CD4-positive, alpha-beta memory T cell (primary cell): Measurements from ENCODE around the gene MRPL53. TPM values are rescaled to one million over a fixed set of nuclear protein-coding genes. Genes with fewer than 3 reads are reported as not detected.

Experiments used
- CTCF ChIA-PET: fragments of 350-600 bp; sonication (Branson Sonifier 250); formaldehyde crosslinking; loops from one replicate; lab custom pipeline; 2021; ENCODE audit warnings: inconsistent platforms; ENCODE audit not compliant: partially characterized antibody; lab: Charles Lee
- POLR2A ChIA-PET: fragments of 350-600 bp; sonication (Branson Sonifier 250); formaldehyde crosslinking; loops from one replicate; lab custom pipeline; 2021; ENCODE audit not compliant: partially characterized antibody; lab: Charles Lee
- DNase-seq, 5 donors: peaks; one replicate each; pipeline versions ENCODE4 v3.0.0 to v3.0.0-alpha.2; 2020 to 2022; ENCODE audit warnings: mixed read lengths in 1 of 5
- H3K27ac ChIP-seq: one replicate; pipeline ENCODE4 v1.7.0; 2013; ENCODE audit warnings: low read depth, low read length
- H3K27me3 ChIP-seq: 2 replicates; pipeline ENCODE4 v1.7.0; 2013; ENCODE audit warnings: mild to moderate bottlenecking, low read length, moderate library complexity; ENCODE audit not compliant: insufficient read depth
- H3K36me3 ChIP-seq: 2 replicates; pipeline ENCODE4 v1.7.0; 2013; ENCODE audit warnings: mild to moderate bottlenecking, low read length, moderate library complexity; ENCODE audit not compliant: insufficient read depth
- H3K4me1 ChIP-seq: 2 replicates; pipeline ENCODE4 v1.7.0; 2013; ENCODE audit warnings: mild to moderate bottlenecking, low read length, moderate library complexity; ENCODE audit not compliant: insufficient read depth
- H3K4me3 ChIP-seq, 2 donors: one replicate each; pipeline ENCODE4 v1.7.0; 2013; ENCODE audit warnings: low read length in 2 of 2, mild to moderate bottlenecking in 1 of 2
- H3K9me3 ChIP-seq, 2 donors: one replicate each; pipeline ENCODE4 v1.7.0; 2013; ENCODE audit warnings: low read length in 2 of 2, control low read depth in 1 of 2; ENCODE audit not compliant: control insufficient read depth in 1 of 2
- H3K27ac Mint-ChIP-seq, 7 donors: one replicate each; pipeline ENCODE4 v1.8.0; 2020 to 2021; ENCODE audit warnings: mixed read lengths in 7 of 7, mild to moderate bottlenecking in 6 of 7, inconsistent platforms in 3 of 7, moderate library complexity in 3 of 7
- H3K27me3 Mint-ChIP-seq, 2 donors: one replicate each; pipeline ENCODE4 v1.8.0; 2020 to 2021; ENCODE audit warnings: mixed read lengths in 2 of 2
- H3K36me3 Mint-ChIP-seq, 2 donors: one replicate each; pipeline ENCODE4 v1.8.0; 2020 to 2021; ENCODE audit warnings: mixed read lengths in 2 of 2, inconsistent platforms in 1 of 2, mild to moderate bottlenecking in 1 of 2
- H3K4me1 Mint-ChIP-seq, 4 donors: one replicate each; pipeline ENCODE4 v1.8.0; 2020 to 2021; ENCODE audit warnings: mixed read lengths in 4 of 4, mild to moderate bottlenecking in 1 of 4
- H3K4me3 Mint-ChIP-seq, 8 donors: one replicate each; pipeline ENCODE4 v1.8.0; 2020 to 2021; ENCODE audit warnings: mixed read lengths in 8 of 8, mild to moderate bottlenecking in 7 of 8, moderate library complexity in 6 of 8, inconsistent platforms in 3 of 8
- H3K9me3 Mint-ChIP-seq, 8 donors: one replicate each; pipeline ENCODE4 v1.8.0; 2020 to 2021; ENCODE audit warnings: mixed read lengths in 8 of 8, mild to moderate bottlenecking in 5 of 8, inconsistent platforms in 3 of 8, moderate library complexity in 1 of 8
- intact Hi-C: fragments of 100-400 bp; cut with micrococcal nuclease; formaldehyde crosslinking; loops from one replicate; pipeline ENCODE4 v1.15.1; 2023
- polyA plus RNA-seq, 2 donors: library from polyadenylated mRNA; unstranded; fragments of 300-500 nt; fragmentation: Illumina TruSeq; gene quantifications; one replicate each; pipeline ENCODE4 v1.2.3, GENCODE V29; 2021
- total RNA-seq, 2 experiments: library from RNA; stranded (reverse); gene quantifications; one replicate each; pipeline ENCODE4 v1.2.3, GENCODE V29; 2021

The MRPL53 gene
- total and polyA plus RNA-seq, 4 experiments from 2014 or later: 72.8 to 120 (median 89.4) TPM

DNA sequence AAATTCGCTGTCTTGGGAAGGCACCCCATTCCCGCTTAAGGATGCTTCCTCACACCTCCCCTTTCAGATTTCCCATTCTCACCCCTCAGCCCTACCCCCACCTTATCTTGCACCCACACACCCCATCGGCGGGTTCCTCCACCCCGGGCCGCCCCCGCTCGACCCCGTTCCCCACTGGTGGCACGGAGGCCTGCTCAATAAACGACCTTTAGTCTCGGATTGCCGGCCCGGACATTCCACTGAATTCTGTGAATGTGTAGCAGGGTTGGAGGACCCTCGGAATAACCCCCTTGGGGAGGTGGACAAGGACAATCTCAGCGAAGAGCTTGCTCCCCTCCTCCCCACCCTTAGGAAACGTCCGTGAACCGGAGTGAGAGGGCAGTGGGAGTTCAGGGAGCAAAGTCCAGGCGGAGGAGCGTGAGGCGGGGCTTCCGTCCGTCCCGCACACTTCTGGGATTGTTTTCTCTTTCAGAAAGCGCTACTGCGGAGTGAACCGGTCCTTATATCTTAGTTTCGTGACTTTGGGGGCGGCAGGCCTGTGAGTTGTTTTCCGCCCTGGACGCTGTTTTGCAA is 29.8 kb upstream of the MRPL53 start:
- Histone ChIP-seq H3K9me3 (no peaks in the 10 kb centered on the region), H3K36me3 (peaks cover 15% of the 10 kb centered on the region), H3K4me3 (no peak overlapping the region), H3K4me1 (peaks cover 53% of the 10 kb centered on the region), H3K27me3 (peaks cover 38% of the 10 kb centered on the region), H3K27ac (no peak overlapping the region)
- H3K9me3 Mint-ChIP-seq: peaks cover 0 to under 1% (median 0%) of the 10 kb centered on the region in 8 donors
- intact Hi-C loops: no loop called here
- H3K27ac Mint-ChIP-seq: peak overlapping the region in 2 of 7 donors; percentile 59 to 65
- no peak for DNase-seq
- CTCF ChIA-PET: interaction anchor here (1.2 kb wide), 1 partner anchor 19 kb away, joined by 5 read pairs; the partner anchor contains the start of genes CCDC142 and TTC31
- H3K27me3 Mint-ChIP-seq: peaks cover 24 to 68% of the 10 kb centered on the region in 2 donors
- H3K4me1 Mint-ChIP-seq: peaks cover 20 to 87% (median 55%) of the 10 kb centered on the region in 4 donors
- peak overlapping the region; percentile 60 to 83 (median 74) for H3K4me3 Mint-ChIP-seq
- POLR2A ChIA-PET: interaction anchor here (1.1 to 8.0 kb wide), 5 partner anchors 14 to 29 kb away, joined by 3 to 60 read pairs (median 26); partner anchors contain the start of genes AUP1, CCDC142, HTRA2 and MRPL53
- H3K36me3 Mint-ChIP-seq: peaks cover 26% of the 10 kb centered on the region in 2 donors

DNA sequence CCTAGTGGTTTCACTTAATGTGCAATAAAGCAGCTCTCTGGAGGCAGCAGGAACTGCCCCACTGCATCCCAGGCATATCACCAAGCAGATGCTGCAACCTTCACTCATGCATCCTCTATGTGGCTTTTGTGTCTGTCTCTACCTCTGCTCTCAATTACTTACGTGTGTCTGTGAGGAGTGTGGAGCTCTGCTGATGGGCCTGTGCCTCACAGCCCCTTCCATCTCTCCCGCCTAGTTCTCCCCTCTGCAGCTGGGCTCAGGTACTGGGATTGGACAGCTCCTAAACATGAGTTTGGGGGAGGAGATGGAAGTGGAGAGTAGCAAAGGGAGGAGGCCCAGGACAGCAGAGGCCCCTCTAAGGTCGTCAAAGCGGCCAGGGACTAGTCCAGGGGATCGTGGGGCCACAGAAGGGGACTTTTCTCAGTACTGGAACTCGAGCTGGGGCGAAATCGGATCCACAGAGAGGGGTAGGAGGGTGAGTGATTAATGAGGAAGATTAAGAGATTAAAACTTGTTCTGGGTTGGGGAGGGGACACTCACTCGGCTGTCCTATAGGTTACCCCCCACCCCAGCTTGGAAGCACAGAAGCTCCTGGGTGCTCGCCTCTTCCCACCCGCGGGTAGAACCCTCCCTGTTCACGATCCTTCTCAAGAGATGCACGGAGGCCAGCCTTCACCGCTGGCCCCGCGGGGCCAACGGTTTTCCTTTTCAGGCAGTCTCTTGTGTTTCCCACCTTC is 29.0 kb upstream of the MRPL53 start:
- peaks cover 41% of the 10 kb centered on the region for H3K27me3 ChIP-seq
- Mint-ChIP-seq H3K27ac (peak overlapping the region in 1 of 7 donors; percentile 59), H3K9me3 (no peaks in the 10 kb centered on the region)

DNA sequence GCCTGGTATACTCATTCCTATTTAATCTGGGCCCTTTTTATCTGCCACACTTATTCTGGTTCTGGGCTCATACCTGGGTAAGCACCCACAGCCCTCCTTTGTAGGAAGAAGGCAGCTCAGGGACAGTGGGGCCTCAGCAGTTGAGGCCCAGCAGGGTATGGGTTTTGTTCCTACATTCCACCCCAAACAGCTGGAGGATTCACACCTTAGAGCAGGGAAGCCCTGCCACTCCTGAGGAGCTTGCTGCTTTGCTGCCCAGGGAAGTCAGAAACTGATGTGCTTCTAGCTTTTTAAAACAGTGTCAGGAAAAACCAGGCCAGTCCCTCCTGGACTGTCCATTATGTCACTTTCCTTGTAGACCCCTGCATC is 28.1 kb upstream of the MRPL53 start:
- H3K9me3 Mint-ChIP-seq: no peaks in the 10 kb centered on the region
- no peaks in the 10 kb centered on the region for H3K9me3 ChIP-seq
- ChIA-PET POLR2A (interaction anchor here (0.9 to 8.0 kb wide), 7 partner anchors 12 to 29 kb away, joined by 3 to 28 read pairs (median 6); partner anchors contain the start of genes AUP1, CCDC142, HTRA2 and MRPL53), CTCF (interaction anchor here (1.2 to 1.3 kb wide), 2 partner anchors 57 to 85 kb away, joined by 3 read pairs; no protein-coding TSS in a partner anchor)
- no peak overlapping the region for H3K4me3 ChIP-seq
- peaks cover 41% of the 10 kb centered on the region for H3K27me3 ChIP-seq
- H3K4me1 Mint-ChIP-seq: peaks cover 14 to 74% (median 45%) of the 10 kb centered on the region in 4 donors
- H3K27ac Mint-ChIP-seq: no peak overlapping the region
- intact Hi-C loops: no loop called here
- peaks cover 24 to 61% of the 10 kb centered on the region in 2 donors for H3K27me3 Mint-ChIP-seq
- peak overlapping the region in 2 of 8 donors; percentile 25 to 56 for H3K4me3 Mint-ChIP-seq
- H3K36me3 ChIP-seq: peaks cover 11% of the 10 kb centered on the region
- H3K36me3 Mint-ChIP-seq: peaks cover 15% of the 10 kb centered on the region in 2 donors
- no peak overlapping the region for H3K27ac ChIP-seq
- DNase-seq: no peak
- peaks cover 39% of the 10 kb centered on the region for H3K4me1 ChIP-seq

More for the DNA sequence above, 29.0 kb upstream of the MRPL53 start:
- peaks cover 19 to 20% of the 10 kb centered on the region in 2 donors for H3K36me3 Mint-ChIP-seq
- POLR2A ChIA-PET: interaction anchor here (0.9 to 8.0 kb wide), 6 partner anchors 12 to 28 kb away, joined by 3 to 28 read pairs (median 8); partner anchors contain the start of genes AUP1, CCDC142, HTRA2 and MRPL53
- Histone ChIP-seq H3K9me3 (no peaks in the 10 kb centered on the region), H3K4me1 (peaks cover 48% of the 10 kb centered on the region), H3K4me3 (no peak overlapping the region), H3K27ac (no peak overlapping the region), H3K36me3 (peaks cover 15% of the 10 kb centered on the region)
- peak overlapping the region in 6 of 8 donors; percentile 56 to 83 (median 61) for H3K4me3 Mint-ChIP-seq
- H3K4me1 Mint-ChIP-seq: peaks cover 15 to 80% (median 49%) of the 10 kb centered on the region in 4 donors
- intact Hi-C loops: no loop called here
- CTCF ChIA-PET: interaction anchor here (0.9 to 1.3 kb wide), 4 partner anchors 18 to 84 kb away, joined by 3 to 5 read pairs (median 4); partner anchors contain the start of genes CCDC142 and TTC31
- DNase-seq: no peak
- peaks cover 24 to 62% of the 10 kb centered on the region in 2 donors for H3K27me3 Mint-ChIP-seq

DNA sequence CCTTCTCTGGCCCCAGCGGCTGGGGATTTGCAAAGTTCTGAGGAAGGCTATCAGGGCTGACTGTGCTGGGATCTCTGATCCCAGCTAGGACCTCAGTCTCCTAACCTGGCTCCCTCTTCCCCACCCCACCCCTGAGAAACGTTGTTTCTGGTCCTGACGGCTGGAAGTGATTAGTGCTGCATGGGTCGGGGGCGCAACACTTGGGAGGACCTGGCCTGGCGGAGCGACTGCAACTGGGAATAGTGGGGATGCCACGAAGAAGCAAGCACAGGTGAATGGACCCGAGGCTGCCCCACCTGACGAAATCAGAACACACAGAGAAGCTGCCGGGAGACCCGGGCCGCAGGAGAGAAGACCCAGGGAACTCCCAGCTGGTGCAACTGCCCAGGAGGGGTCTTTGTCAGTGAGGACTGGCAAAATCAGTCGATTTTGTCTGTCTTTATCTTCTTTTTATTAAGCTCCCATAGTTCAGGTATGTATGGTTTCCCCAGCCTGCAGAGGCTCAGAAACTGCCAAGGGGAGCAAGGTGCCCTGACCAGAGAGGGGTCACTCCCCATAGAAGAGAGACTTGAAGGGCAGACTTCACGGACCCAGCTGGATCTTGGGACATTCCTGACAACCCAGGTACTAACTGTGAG is 27.6 kb upstream of the MRPL53 start:
- Mint-ChIP-seq H3K27me3 (peaks cover 24 to 58% of the 10 kb centered on the region in 2 donors), H3K27ac (peak overlapping the region in 1 of 7 donors; percentile 30), H3K36me3 (peaks cover 10% of the 10 kb centered on the region in 2 donors), H3K9me3 (no peaks in the 10 kb centered on the region), H3K4me3 (peak overlapping the region in 6 of 8 donors; percentile 2 to 74 (median 44)), H3K4me1 (peaks cover 13 to 69% (median 43%) of the 10 kb centered on the region in 4 donors)
- H3K4me3 ChIP-seq: no peak overlapping the region
- ChIA-PET CTCF (interaction anchor here (1.2 to 1.3 kb wide), 2 partner anchors 58 to 86 kb away, joined by 3 read pairs; no protein-coding TSS in a partner anchor), POLR2A (interaction anchor here (0.6 to 8.0 kb wide), 9 partner anchors 11 to 566 kb away, joined by 3 to 28 read pairs (median 6); partner anchors contain the start of genes AUP1, CCDC142, HTRA2 and MRPL53)
- no peak overlapping the region for H3K27ac ChIP-seq
- H3K27me3 ChIP-seq: peaks cover 41% of the 10 kb centered on the region
- H3K36me3 ChIP-seq: peaks cover 6% of the 10 kb centered on the region
- H3K4me1 ChIP-seq: peaks cover 37% of the 10 kb centered on the region
- no peaks in the 10 kb centered on the region for H3K9me3 ChIP-seq
- intact Hi-C loops: no loop called here
- DNase-seq: no peak

DNA sequence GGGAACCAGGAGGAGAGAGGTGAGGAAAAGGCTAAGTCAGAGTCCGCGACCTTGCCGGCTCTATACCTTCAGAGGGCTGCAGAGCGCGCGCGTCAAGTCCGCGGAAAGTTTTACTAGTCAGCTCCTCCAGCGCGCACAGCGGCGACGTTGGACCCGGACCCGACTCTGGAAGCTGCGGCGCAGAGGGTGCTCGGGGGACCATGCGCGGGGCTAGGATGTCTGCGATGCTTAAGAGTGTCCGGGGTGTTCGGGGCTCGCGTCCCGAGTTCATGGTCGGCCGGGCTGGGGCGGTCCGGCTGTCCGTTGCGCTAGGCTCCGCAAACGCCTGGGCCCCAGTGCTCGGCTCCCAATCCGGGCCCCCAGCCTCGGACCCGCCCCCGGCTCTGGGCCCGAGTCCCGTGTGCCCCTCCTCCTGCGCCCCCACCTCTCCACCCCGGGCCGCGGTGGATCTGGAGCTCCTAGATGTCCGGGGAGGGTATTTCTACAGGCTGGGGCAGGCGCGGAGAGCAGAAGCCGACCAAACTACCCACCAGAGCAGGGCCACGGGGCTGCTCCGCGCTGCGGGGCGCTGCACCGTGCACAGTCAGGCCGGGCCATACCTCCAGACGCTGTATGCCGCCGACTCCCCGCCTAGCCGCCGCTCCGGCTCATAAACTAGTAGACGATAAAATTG is 26.9 kb upstream of the MRPL53 start, which contains the start of gene LBX2:
Gene LBX2 (minus strand): TSS at position 337 of the 673 bp plus-strand sequence. CDS start 66 bp downstream, at position 271.
- CTCF ChIA-PET: interaction anchor here (2.3 kb wide), 1 partner anchor 88 kb away, joined by 9 read pairs; no protein-coding TSS in a partner anchor

More for the DNA sequence above, 26.9 kb upstream of the MRPL53 start, which contains the start of gene LBX2:
- peak within 1 kb of the TSS in 5 of 7 donors; percentile 30 to 63 (median 39) for H3K27ac Mint-ChIP-seq
- no peak within 1 kb of the TSS for H3K27ac ChIP-seq
- no peaks in the 10 kb centered on the region for H3K9me3 Mint-ChIP-seq
- intact Hi-C loops: no loop called here
- H3K4me1 Mint-ChIP-seq: peaks cover 12 to 63% (median 39%) of the 10 kb centered on the region in 4 donors
- peaks cover 39% of the 10 kb centered on the region for H3K27me3 ChIP-seq
- H3K4me3 Mint-ChIP-seq: peak within 1 kb of the TSS; percentile 78 to 96 (median 89)
- H3K36me3 Mint-ChIP-seq: peaks cover 3 to 4% of the 10 kb centered on the region in 2 donors
- peaks cover 37% of the 10 kb centered on the region for H3K4me1 ChIP-seq
- POLR2A ChIA-PET: interaction anchor here (0.6 to 8.0 kb wide), 5 partner anchors 16 to 565 kb away, joined by 3 to 28 read pairs (median 7); partner anchors contain the start of genes CCDC142, MRPL53, TTC31 and WBP1
- H3K9me3 ChIP-seq: no peaks in the 10 kb centered on the region
- no peak for DNase-seq
- peaks cover 22 to 52% of the 10 kb centered on the region in 2 donors for H3K27me3 Mint-ChIP-seq
- H3K36me3 ChIP-seq: no peaks in the 10 kb centered on the region
- peak within 1 kb of the TSS; percentile 52 to 64 for H3K4me3 ChIP-seq
